Measurements from ENCODE around the gene SERPINB1. TPM values are rescaled to one million over a fixed set of nuclear protein-coding genes. Genes with fewer than 3 reads are reported as not detected.

SERPINB1 gene
- total and polyA plus RNA-seq, 3 experiments from 2014 or later, result 40.4 to 103 (median 42.4) TPM

GRCh38 chr6:2877960-2878359 lies 36.3 kb upstream of the SERPINB1 start:
- peak overlapping the region; percentile 65 to 89 (median 75) for H3K4me3 Mint-ChIP-seq
- POLR2A ChIA-PET, result interaction anchor here (0.5 to 4.4 kb wide), 8 partner anchors 10 to 37 kb away, joined by 3 to 37 read pairs (median 4); partner anchors contain the start of gene SERPINB9

GRCh38 chr6:2877057-2877882 lies 35.6 kb upstream of the SERPINB1 start:
- peak overlapping the region; percentile 88 to 98 (median 95) for H3K27ac Mint-ChIP-seq
- DNase-seq, result no peak
- H3K36me3 ChIP-seq (ENCODE audit: insufficient read depth, low read length), result no peaks in the 10 kb centered on the region
- peaks cover 68% of the 10 kb centered on the region for H3K4me1 ChIP-seq (ENCODE audit: insufficient read depth, low read length)
- no peaks in the 10 kb centered on the region for H3K27me3 ChIP-seq (ENCODE audit: insufficient read depth, low read length, poor library complexity, severe bottlenecking)
- peaks cover 0 to 3% (median 2%) of the 10 kb centered on the region in 3 donors for H3K36me3 Mint-ChIP-seq
- H3K4me3 Mint-ChIP-seq, result peak overlapping the region; percentile 74 to 95 (median 85)
- H3K4me1 Mint-ChIP-seq, result peaks cover 78 to 90% (median 89%) of the 10 kb centered on the region in 3 donors
- no peaks in the 10 kb centered on the region for H3K27me3 Mint-ChIP-seq
- POLR2A ChIA-PET, result interaction anchor here (0.5 to 4.4 kb wide), 10 partner anchors 10 to 112 kb away, joined by 3 to 37 read pairs (median 4); partner anchors contain the start of gene SERPINB9
- H3K9me3 ChIP-seq (ENCODE audit: low read length), result no peaks in the 10 kb centered on the region
- peak overlapping the region; percentile 4 for H3K4me3 ChIP-seq (ENCODE audit: low read length)
- no peaks in the 10 kb centered on the region for H3K9me3 Mint-ChIP-seq
- CTCF ChIA-PET, result interaction anchor here (0.9 to 3.7 kb wide), 10 partner anchors 11 to 113 kb away, joined by 3 to 12 read pairs (median 6); partner anchors contain the start of gene SERPINB9
- H3K27ac ChIP-seq (ENCODE audit: low read depth, low read length), result no peak overlapping the region

More at GRCh38 chr6:2877960-2878359, 36.3 kb upstream of the SERPINB1 start:
- H3K4me3 ChIP-seq (ENCODE audit: low read length), result peak overlapping the region; percentile 4
- H3K9me3 ChIP-seq (ENCODE audit: low read length), result no peaks in the 10 kb centered on the region
- Mint-ChIP-seq H3K9me3 (no peaks in the 10 kb centered on the region), H3K36me3 (peaks cover 0 to 2% (median 2%) of the 10 kb centered on the region in 3 donors), H3K4me1 (peaks cover 72 to 87% (median 86%) of the 10 kb centered on the region in 3 donors), H3K27me3 (no peaks in the 10 kb centered on the region), H3K27ac (peak overlapping the region; percentile 88 to 98 (median 90))
- H3K36me3 ChIP-seq (ENCODE audit: insufficient read depth, low read length), result no peaks in the 10 kb centered on the region
- peaks cover 68% of the 10 kb centered on the region for H3K4me1 ChIP-seq (ENCODE audit: insufficient read depth, low read length)
- DNase-seq, result peak in 2 of 5 donors; percentile 38 to 65
- no peaks in the 10 kb centered on the region for H3K27me3 ChIP-seq (ENCODE audit: insufficient read depth, low read length, poor library complexity, severe bottlenecking)
- CTCF ChIA-PET, result interaction anchor here (0.9 to 3.7 kb wide), 8 partner anchors 10 to 112 kb away, joined by 3 to 12 read pairs (median 6); partner anchors contain the start of gene SERPINB9
- H3K27ac ChIP-seq (ENCODE audit: low read depth, low read length), result no peak overlapping the region

- H3K4me3 Mint-ChIP-seq, result peak overlapping the region; percentile 74 to 95 (median 85)
- ChIA-PET POLR2A (interaction anchor here (0.6 to 4.4 kb wide), 17 partner anchors 8 to 113 kb away, joined by 3 to 37 read pairs (median 4); partner anchors contain the start of gene SERPINB9), CTCF (interaction anchor here (1.0 to 3.7 kb wide), 8 partner anchors 12 to 113 kb away, joined by 3 to 12 read pairs (median 5); partner anchors contain the start of gene SERPINB9)
- peaks cover 71 to 85% (median 83%) of the 10 kb centered on the region in 3 donors for H3K4me1 Mint-ChIP-seq
- Histone ChIP-seq H3K27me3 (ENCODE audit: insufficient read depth, low read length, poor library complexity, severe bottlenecking) (no peaks in the 10 kb centered on the region), H3K4me1 (ENCODE audit: insufficient read depth, low read length) (peaks cover 64% of the 10 kb centered on the region), H3K27ac (ENCODE audit: low read depth, low read length) (no peak overlapping the region), H3K9me3 (ENCODE audit: low read length) (no peaks in the 10 kb centered on the region), H3K4me3 (ENCODE audit: low read length) (peak overlapping the region; percentile 34), H3K36me3 (ENCODE audit: insufficient read depth, low read length) (no peaks in the 10 kb centered on the region)
- no peaks in the 10 kb centered on the region for H3K27me3 Mint-ChIP-seq
- H3K36me3 Mint-ChIP-seq, result peaks cover 0 to 4% (median 4%) of the 10 kb centered on the region in 3 donors
- H3K27ac Mint-ChIP-seq, result peak overlapping the region; percentile 88 to 98 (median 95)
- DNase-seq, result peak in 1 of 5 donors; percentile 25
- no peaks in the 10 kb centered on the region for H3K9me3 Mint-ChIP-seq
Observed at GRCh38 chr6:2876210-2877056, 34.8 kb upstream of the SERPINB1 start.

DNA sequence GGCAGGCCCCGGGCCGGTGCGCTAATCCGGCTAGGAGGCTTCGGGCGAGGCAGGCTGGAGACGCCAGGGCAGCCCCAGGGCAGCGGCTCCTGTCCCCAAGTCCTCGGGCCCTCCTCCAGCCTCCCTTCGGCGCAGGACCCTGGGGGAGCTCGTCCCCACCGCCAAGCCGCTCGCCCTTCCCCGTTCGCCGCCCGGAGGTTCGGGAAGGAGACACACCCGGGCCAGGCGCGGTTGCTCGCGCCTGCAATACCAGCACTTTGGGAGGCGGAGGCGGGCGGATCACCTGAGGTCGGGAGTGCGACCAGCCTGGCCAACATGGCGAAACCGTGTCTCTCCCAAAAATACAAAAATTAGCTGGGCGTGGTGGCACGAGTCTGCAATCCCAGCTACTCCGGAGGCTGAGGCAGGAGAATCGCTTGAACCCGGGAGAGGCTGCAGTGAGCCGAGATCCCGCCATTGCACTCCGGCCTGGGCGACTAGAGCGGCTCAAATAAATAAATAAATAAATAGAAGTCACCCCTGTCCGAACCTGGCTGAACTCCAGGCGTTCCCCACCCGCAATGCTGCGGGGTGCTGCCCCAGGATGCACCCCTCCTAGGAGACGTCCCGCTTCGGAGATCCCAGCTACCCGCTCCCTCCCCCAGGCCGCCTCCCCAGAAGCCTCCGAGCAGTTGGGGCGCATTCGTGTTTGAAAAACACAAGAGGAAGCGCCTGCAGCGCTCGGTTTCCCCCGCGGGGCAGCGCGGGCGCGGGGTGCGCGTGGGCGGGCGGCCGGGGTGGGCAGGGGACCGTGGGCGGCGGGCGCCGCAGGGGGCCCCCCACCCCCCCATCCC lies 33.9 kb upstream of the SERPINB1 start:
- H3K27ac Mint-ChIP-seq, result peak overlapping the region; percentile 79 to 98 (median 90)
- no peaks in the 10 kb centered on the region for H3K27me3 ChIP-seq (ENCODE audit: insufficient read depth, low read length, poor library complexity, severe bottlenecking)
- peak overlapping the region; percentile 56 for H3K27ac ChIP-seq (ENCODE audit: low read depth, low read length)
- DNase-seq, result peak; percentile 31 to 73 (median 54)
- no peaks in the 10 kb centered on the region for H3K27me3 Mint-ChIP-seq
- no peaks in the 10 kb centered on the region for H3K36me3 ChIP-seq (ENCODE audit: insufficient read depth, low read length)
- H3K4me3 Mint-ChIP-seq, result peak overlapping the region; percentile 82 to 93 (median 89)
- no peaks in the 10 kb centered on the region for H3K9me3 Mint-ChIP-seq
- H3K4me1 Mint-ChIP-seq, result peaks cover 62 to 81% (median 74%) of the 10 kb centered on the region in 3 donors
- peaks cover 0 to 4% (median 4%) of the 10 kb centered on the region in 3 donors for H3K36me3 Mint-ChIP-seq
- ChIA-PET CTCF (interaction anchor here (1.2 to 3.7 kb wide), 4 partner anchors 27 to 114 kb away, joined by 4 to 12 read pairs (median 8); partner anchors contain the start of gene SERPINB9), POLR2A (interaction anchor here (0.6 to 2.1 kb wide), 13 partner anchors 8 to 114 kb away, joined by 3 to 7 read pairs (median 4); partner anchors contain the start of gene SERPINB9)
- no peaks in the 10 kb centered on the region for H3K9me3 ChIP-seq (ENCODE audit: low read length)
- H3K4me3 ChIP-seq (ENCODE audit: low read length), result peak overlapping the region; percentile 83
- H3K4me1 ChIP-seq (ENCODE audit: insufficient read depth, low read length), result peaks cover 55% of the 10 kb centered on the region

DNA sequence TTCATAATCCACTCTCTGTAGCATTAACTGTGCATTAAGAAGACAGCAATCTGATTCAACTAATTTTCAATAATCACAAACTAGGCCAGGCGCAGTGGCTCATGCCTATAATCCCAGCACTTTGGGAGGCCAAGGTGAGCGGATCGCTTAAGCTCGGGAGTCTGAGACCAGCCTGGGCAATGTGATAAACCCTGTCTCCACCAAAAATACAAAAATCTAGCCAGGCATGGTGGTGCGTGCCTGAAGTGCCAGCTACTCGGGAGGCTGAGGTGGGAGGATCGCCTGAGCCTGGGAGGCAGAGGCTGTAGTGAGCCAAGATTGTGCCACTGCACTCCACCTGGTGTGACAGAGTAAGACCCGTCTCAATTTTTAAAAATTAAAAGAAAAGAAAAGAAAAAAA lies 32.0 kb upstream of the SERPINB1 start:
- H3K27me3 ChIP-seq (ENCODE audit: insufficient read depth, low read length, poor library complexity, severe bottlenecking), result no peaks in the 10 kb centered on the region
- H3K36me3 ChIP-seq (ENCODE audit: insufficient read depth, low read length), result no peaks in the 10 kb centered on the region
- Mint-ChIP-seq H3K4me1 (peaks cover 53 to 71% (median 65%) of the 10 kb centered on the region in 3 donors), H3K4me3 (peak overlapping the region in 3 of 7 donors; percentile 72 to 93 (median 82)), H3K9me3 (no peaks in the 10 kb centered on the region), H3K27me3 (no peaks in the 10 kb centered on the region), H3K27ac (peak overlapping the region in 7 of 8 donors; percentile 14 to 98 (median 76)), H3K36me3 (peaks cover 0 to 4% (median 4%) of the 10 kb centered on the region in 3 donors)
- DNase-seq, result no peak
- no peaks in the 10 kb centered on the region for H3K9me3 ChIP-seq (ENCODE audit: low read length)
- ChIA-PET POLR2A (interaction anchor here (0.9 kb wide), 1 partner anchor 18 kb away, joined by 3 read pairs; no protein-coding TSS in a partner anchor), CTCF (interaction anchor here (2.6 kb wide), 1 partner anchor 27 kb away, joined by 6 read pairs; no protein-coding TSS in a partner anchor)
- H3K4me3 ChIP-seq (ENCODE audit: low read length), result no peak overlapping the region
- no peak overlapping the region for H3K27ac ChIP-seq (ENCODE audit: low read depth, low read length)
- peaks cover 44% of the 10 kb centered on the region for H3K4me1 ChIP-seq (ENCODE audit: insufficient read depth, low read length)

DNA sequence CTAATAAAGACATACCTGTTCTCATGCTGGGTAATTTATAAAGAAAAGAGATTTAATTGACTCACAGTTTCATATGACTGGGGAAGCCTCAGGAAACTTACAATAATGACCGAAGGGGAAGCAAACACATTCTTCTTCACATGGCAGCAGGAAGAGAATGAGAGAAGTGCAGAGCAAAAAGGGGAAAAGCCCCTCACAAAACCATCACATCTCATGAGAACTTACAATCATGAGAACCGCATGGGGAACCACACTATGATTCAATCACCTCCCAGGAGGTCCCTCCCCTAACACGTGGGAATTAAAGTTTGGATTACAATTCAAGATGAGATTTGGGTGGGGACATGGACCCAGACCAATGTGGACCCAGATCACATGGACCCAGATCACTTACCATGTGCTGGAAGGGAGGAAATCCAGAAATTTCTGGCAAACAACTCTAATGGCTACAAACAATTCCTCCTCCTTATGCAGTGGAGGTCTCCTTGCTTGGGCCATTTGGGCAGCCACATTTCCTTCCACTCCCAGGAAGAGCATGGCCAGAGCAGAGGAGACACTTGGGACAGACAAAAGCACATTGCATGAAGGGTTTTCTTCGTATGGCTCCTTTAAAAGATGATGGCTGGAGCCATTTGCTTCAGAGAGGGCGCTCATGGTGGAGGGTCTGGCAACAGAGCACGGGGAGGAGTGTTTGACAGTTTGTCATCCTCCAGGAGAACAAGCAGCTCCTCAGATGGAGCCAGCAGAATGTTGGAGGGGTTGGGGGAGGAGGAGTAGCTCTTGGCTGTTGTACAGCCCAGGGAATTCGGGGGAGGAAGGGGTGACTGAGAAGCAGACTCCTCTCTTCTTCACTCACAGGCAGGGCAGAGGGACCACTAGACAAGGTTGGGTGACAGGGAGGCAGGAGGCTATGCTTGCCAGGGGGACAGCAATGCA lies 31.0 kb upstream of the SERPINB1 start:
- CTCF ChIA-PET, result interaction anchor here (1.0 to 2.6 kb wide), 3 partner anchors 16 to 42 kb away, joined by 3 to 6 read pairs (median 3); no protein-coding TSS in a partner anchor
- no peaks in the 10 kb centered on the region for H3K27me3 ChIP-seq (ENCODE audit: insufficient read depth, low read length, poor library complexity, severe bottlenecking)
- Mint-ChIP-seq H3K4me3 (peak overlapping the region in 4 of 7 donors; percentile 21 to 82 (median 44)), H3K36me3 (peaks cover 0 to 4% (median 2%) of the 10 kb centered on the region in 3 donors), H3K27me3 (no peaks in the 10 kb centered on the region), H3K4me1 (peaks cover 46 to 68% (median 62%) of the 10 kb centered on the region in 3 donors), H3K9me3 (no peaks in the 10 kb centered on the region), H3K27ac (peak overlapping the region in 7 of 8 donors; percentile 68 to 98 (median 86))
- H3K4me1 ChIP-seq (ENCODE audit: insufficient read depth, low read length), result peaks cover 38% of the 10 kb centered on the region
- POLR2A ChIA-PET, result interaction anchor here (0.9 kb wide), 1 partner anchor 17 kb away, joined by 3 read pairs; no protein-coding TSS in a partner anchor
- H3K4me3 ChIP-seq (ENCODE audit: low read length), result no peak overlapping the region
- H3K36me3 ChIP-seq (ENCODE audit: insufficient read depth, low read length), result no peaks in the 10 kb centered on the region
- DNase-seq, result no peak
- no peaks in the 10 kb centered on the region for H3K9me3 ChIP-seq (ENCODE audit: low read length)
- no peak overlapping the region for H3K27ac ChIP-seq (ENCODE audit: low read depth, low read length)
